ENCODE data around the gene KIF3C. TPM values are rescaled to one million over a fixed set of nuclear protein-coding genes. Genes with fewer than 3 reads are reported as not detected.

KIF3C gene
- total and polyA plus RNA-seq, 5 experiments from 2014 or later: 0.63 to 4.9 (median 1.1) TPM

Other genes with a start within 250 kb of the KIF3C start
- gene ASXL2, start 104.0 kb downstream of the KIF3C start, total RNA-seq: 10 to 100 TPM; 56.6 to 62.2 TPM
- 10 to 100 TPM in 1 of 3 donors, 1 to 10 TPM in 2; 7.6 to 11.2 (median 9.9) TPM for gene ASXL2, start 104.0 kb downstream of the KIF3C start, polyA plus RNA-seq
- gene RAB10, start 51.6 kb upstream of the KIF3C start, total RNA-seq: 10 to 100 TPM; 62.6 to 72.0 TPM
- 10 to 100 TPM; 64.0 to 80.5 (median 66.6) TPM for gene RAB10, start 51.6 kb upstream of the KIF3C start, polyA plus RNA-seq
- gene GAREM2, start 190.6 kb upstream of the KIF3C start, total RNA-seq: 1 to 10 TPM; 4.3 to 5.9 TPM
- 1 to 10 TPM in 2 of 3 donors, under 1 TPM in 1; 0.74 to 2.6 (median 1.5) TPM for gene GAREM2, start 190.6 kb upstream of the KIF3C start, polyA plus RNA-seq

Measured in naive thymus-derived CD8-positive, alpha-beta T cell (primary cell).